ENCODE measurements around the gene AGR2.
A peak's percentile ranks its signal among the peaks of the same experiment; 100 is the strongest.

Gene AGR2

DNA sequence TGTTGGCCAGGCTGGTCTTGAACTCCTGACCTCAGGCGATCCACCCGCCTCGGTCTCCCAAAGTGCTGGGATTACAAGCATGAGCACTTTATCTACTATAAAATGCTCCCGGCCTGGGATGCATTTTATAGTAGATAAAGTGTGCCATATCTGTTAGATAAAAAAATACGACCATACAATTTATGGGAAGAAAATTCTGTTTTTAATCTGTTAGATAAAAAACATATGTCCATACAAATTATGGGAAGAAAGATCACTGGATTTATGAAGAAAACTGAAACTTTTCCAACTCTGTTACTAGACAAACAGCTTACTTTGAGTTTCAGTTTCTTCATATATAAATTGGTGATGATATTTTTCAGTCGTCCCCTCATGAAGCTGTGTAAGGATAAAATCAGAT, 46.8 kb downstream of the AGR2 start:
- TF ChIP-seq, protein P1, sequence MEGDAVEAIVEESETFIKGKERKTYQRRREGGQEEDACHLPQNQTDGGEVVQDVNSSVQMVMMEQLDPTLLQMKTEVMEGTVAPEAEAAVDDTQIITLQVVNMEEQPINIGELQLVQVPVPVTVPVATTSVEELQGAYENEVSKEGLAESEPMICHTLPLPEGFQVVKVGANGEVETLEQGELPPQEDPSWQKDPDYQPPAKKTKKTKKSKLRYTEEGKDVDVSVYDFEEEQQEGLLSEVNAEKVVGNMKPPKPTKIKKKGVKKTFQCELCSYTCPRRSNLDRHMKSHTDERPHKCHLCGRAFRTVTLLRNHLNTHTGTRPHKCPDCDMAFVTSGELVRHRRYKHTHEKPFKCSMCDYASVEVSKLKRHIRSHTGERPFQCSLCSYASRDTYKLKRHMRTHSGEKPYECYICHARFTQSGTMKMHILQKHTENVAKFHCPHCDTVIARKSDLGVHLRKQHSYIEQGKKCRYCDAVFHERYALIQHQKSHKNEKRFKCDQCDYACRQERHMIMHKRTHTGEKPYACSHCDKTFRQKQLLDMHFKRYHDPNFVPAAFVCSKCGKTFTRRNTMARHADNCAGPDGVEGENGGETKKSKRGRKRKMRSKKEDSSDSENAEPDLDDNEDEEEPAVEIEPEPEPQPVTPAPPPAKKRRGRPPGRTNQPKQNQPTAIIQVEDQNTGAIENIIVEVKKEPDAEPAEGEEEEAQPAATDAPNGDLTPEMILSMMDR (IDR thresholded peaks at IDR 0.05; ENCODE audit: low read depth, low read length, missing control alignments): no peak
- no peak for DNase-seq (ENCODE audit: extremely low read depth, low read depth)
- H3K4me3 ChIP-seq (replicated peaks; ENCODE audit: low read depth, low read length): no peak overlapping the region

DNA sequence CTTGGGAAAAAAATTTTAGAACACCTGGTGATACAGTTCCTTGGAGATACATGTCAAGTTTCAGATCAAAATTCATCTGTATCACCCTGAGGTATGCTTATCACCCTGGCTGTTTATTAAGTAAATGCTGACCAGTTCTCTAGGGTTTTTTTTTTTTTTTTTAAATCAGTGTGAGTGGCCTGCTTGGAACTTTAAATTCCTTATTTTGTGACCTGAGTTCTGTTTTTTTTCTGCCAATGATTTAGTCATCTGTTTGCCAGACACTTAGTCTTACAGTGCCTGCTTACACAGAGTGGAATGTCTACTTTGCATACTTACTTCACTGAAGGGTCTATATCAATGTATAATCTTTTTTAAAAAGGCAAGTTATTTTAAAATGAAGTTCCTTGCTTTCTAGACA, 49.4 kb downstream of the AGR2 start:
- TF ChIP-seq, protein P1 (IDR thresholded peaks at IDR 0.05; ENCODE audit: low read depth, low read length, missing control alignments): no peak
- no peak for DNase-seq (ENCODE audit: extremely low read depth, low read depth)
- peak overlapping the region; percentile 79; the same call in 1 of the 2 replicates for H3K4me3 ChIP-seq (replicated peaks; ENCODE audit: low read depth, low read length)

DNA sequence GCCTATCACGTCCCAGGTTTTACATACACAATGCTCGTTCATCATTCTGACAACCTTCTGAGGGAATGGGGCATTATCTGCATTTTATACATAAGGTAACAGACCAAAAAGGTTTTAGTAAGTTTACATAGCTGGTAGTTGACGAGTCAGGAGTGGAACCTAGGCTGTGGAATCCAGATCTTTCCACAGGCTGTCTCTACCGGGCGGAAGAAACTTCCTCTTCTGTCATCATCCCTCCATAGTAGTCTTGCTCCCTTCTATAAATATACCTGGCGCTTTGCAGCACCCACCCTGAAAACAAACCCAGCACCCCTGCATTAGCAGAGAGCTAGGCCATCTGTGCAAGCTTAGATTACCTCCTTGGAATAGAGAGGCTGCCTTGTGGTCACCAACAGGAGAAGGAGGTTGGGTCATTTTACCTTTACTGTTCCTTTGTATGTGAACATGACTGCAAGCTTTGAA, 49.9 kb downstream of the AGR2 start:
- peak overlapping the region; percentile 79 for H3K4me3 ChIP-seq (replicated peaks; ENCODE audit: low read depth, low read length)

DNA sequence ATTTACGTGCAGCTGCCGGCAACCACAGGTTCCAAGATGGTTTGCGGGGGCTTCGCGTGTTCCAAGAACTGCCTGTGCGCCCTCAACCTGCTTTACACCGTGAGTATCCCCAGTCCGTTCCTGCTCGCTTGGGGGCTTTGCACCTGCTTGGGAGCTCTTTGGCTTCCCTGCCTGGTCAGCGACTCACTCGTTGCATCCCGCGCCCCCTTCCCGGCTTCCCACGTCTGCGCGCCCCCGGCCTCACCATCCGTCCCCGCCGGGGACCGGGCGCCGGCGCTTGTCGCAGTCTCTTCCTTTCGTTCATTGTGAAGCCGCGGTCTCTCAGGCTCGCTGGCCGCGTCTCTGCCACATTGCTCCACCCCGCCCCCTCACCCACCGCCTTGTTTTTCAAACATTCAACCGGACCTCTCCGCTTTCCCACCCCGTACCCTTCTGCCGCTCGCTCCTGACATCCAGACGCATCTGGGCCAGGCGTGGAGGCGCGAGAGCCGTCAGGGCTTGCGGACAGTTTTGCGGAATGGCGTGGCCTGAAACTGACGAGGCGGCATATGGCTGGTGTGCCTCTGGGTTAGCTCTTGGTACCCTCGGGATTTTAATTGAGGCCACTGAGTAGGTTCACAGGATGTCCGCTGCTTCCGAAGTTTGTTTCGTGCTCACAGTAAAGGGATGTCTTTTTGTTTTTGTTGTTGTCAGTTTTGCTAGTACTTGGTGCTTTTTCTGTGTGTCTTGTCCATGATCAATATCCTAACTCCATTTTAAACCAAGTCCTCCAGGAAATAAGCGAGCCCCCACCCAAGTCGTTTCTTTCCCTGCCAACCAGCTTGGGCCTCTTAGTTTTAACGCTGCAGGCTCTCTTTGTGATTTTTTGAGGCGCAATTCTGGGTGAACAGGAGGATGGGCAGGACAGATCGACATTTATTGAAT, 50.6 kb downstream of the AGR2 start:
- H3K4me3 ChIP-seq (replicated peaks; ENCODE audit: low read depth, low read length): peak overlapping the region; percentile 79

More for the DNA sequence above, 49.9 kb downstream of the AGR2 start:
- no peak for DNase-seq (ENCODE audit: extremely low read depth, low read depth)
- TF ChIP-seq, protein P1 (IDR thresholded peaks at IDR 0.05; ENCODE audit: low read depth, low read length, missing control alignments): no peak

DNA sequence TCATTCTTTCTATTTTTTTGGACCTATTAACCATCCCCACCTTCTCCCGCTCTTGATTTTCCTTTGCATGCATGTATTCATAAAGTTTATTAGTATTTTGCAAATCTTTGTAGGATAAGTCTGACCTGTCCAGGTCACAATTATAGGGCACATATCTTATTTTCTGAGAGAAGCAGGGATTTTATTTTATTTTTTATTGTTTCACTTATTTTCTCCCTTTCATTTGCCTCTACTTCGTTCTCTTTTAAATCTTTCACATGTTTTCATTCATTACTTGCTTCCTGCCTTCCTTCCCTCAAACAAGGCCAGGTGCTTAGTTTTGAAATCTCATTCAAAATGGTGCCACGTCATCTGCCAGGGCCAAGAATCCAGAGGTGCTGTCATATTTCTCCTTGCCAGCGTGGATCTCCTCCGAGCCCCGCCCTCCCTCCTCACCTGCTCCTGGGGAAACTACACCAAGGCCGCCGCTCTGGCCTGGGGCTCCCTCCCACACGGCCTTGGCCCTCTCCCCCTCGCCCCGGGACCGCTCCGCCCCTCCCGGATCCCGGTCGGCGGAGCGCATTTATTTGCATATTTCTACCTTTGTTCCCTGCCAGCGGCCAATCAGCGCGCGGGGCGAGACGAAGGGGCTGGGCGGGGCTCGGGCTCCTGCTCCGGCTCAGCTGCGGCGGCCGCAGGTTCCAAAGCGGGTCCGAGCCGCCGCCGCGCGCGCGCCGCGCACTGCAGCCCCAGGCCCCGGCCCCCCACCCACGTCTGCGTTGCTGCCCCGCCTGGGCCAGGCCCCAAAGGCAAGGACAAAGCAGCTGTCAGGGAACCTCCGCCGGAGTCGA, 51.5 kb downstream of the AGR2 start, which contains the start of gene TSPAN13:
Gene TSPAN13, plus strand, starts transcription at position 654 of the 830 bp plus-strand sequence. CDS start 213 bp downstream, outside the sequence.
- TF ChIP-seq, protein P1 (IDR thresholded peaks at IDR 0.05; ENCODE audit: low read depth, low read length, missing control alignments): no peak
- no peak for DNase-seq (ENCODE audit: extremely low read depth, low read depth)
- H3K4me3 ChIP-seq (replicated peaks; ENCODE audit: low read depth, low read length): peak within 1 kb of the TSS; percentile 79

More for the DNA sequence above, 50.6 kb downstream of the AGR2 start:
- TF ChIP-seq, protein P1 (IDR thresholded peaks at IDR 0.05; ENCODE audit: low read depth, low read length, missing control alignments): no peak
- DNase-seq (ENCODE audit: extremely low read depth, low read depth): no peak

DNA sequence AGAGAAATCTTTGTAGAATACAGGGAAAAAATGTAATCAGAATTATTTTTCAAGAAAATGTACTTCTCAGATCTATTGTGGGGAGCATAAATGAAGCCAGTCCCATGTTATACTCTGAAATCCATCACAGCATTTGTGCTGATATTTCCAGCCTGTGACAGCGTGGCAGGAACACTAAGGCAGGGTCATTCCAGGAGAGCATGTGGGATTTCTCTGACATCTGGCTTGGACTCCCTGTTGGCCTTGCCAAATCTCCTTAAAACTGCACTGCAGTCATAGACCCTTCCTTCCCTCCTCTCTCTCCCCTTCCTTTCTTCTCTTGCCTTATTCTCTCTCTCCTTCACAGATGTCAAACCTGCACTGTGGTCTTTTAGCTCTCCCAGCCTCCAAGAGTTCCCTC, 57.7 kb downstream of the AGR2 start:
- H3K4me3 ChIP-seq (replicated peaks; ENCODE audit: low read depth, low read length): no peak overlapping the region
- TF ChIP-seq, protein P1 (IDR thresholded peaks at IDR 0.05; ENCODE audit: low read depth, low read length, missing control alignments): no peak

More for the DNA sequence above, 57.7 kb downstream of the AGR2 start:
- DNase-seq (ENCODE audit: extremely low read depth, low read depth): no peak
